Measurements from ENCODE around the gene PCSK5. TPM values are rescaled to one million over a fixed set of nuclear protein-coding genes. Genes with fewer than 3 reads are reported as not detected.

PCSK5 gene
- total RNA-seq, 2 donors from 2014 or later, result 2.5 to 3.5 TPM

- H3K36me3 Mint-ChIP-seq (ENCODE audit: low read depth), result peaks cover 2% of the 10 kb centered on the region
- H3K27ac ChIP-seq (ENCODE audit: low read depth, low read length), result peak overlapping the region; percentile 61
- H3K4me3 Mint-ChIP-seq, result no peak overlapping the region
- H3K9ac ChIP-seq (ENCODE audit: extremely low read depth, low read length, poor library complexity, severe bottlenecking), result no peak overlapping the region
- H3K9me3 ChIP-seq (ENCODE audit: control insufficient read depth, low read length), result no peaks in the 10 kb centered on the region
- peaks cover 20% of the 10 kb centered on the region for H3K9me3 Mint-ChIP-seq
- no peak for DNase-seq
- no peak overlapping the region for H3K4me3 ChIP-seq (ENCODE audit: low read length)
- 77 to 83% methylated on average over 1 to 2 of the region's 2 CpGs for WGBS, 2 experiments (ENCODE audit: insufficient coverage in 1 of 2, insufficient read length in 1 of 2)
- H3K4me1 ChIP-seq (ENCODE audit: control insufficient read depth, insufficient read depth, low read length), result no peaks in the 10 kb centered on the region
- no peak overlapping the region for H3K27ac Mint-ChIP-seq
- peaks cover 7% of the 10 kb centered on the region for H3K4me1 Mint-ChIP-seq
- peaks cover 26% of the 10 kb centered on the region for H3K27me3 Mint-ChIP-seq (ENCODE audit: insufficient read depth)
- TF ChIP-seq, protein P1, sequence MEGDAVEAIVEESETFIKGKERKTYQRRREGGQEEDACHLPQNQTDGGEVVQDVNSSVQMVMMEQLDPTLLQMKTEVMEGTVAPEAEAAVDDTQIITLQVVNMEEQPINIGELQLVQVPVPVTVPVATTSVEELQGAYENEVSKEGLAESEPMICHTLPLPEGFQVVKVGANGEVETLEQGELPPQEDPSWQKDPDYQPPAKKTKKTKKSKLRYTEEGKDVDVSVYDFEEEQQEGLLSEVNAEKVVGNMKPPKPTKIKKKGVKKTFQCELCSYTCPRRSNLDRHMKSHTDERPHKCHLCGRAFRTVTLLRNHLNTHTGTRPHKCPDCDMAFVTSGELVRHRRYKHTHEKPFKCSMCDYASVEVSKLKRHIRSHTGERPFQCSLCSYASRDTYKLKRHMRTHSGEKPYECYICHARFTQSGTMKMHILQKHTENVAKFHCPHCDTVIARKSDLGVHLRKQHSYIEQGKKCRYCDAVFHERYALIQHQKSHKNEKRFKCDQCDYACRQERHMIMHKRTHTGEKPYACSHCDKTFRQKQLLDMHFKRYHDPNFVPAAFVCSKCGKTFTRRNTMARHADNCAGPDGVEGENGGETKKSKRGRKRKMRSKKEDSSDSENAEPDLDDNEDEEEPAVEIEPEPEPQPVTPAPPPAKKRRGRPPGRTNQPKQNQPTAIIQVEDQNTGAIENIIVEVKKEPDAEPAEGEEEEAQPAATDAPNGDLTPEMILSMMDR (conservative IDR thresholded peaks at IDR 0.05), result no peak
- H3K36me3 ChIP-seq (ENCODE audit: control insufficient read depth, insufficient read depth, low read length), result no peaks in the 10 kb centered on the region
- peaks cover 4% of the 10 kb centered on the region for H3K27me3 ChIP-seq (ENCODE audit: control insufficient read depth, insufficient read depth, low read length, poor library complexity, severe bottlenecking)
Measured at GRCh38 chr9:75975071-75975470, 84.6 kb downstream of the PCSK5 start.

DNA sequence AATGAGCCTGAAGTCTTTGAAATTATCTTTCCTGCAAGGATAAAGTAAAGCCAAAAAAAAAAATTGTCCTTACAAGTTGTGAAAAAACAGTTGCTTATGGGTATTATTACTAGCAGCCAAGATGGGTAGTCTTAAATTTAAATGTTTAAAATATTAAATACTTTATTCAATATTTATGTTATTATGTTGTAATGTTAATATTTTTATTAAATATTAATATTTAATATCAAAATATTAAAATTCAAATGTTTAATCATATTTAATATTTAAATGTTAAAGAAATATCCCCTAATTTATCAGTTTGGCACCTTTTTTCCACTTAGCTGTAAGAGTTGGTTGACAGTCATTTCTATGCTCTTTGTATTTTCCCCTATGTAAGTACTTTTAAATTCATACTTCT is 86.1 kb downstream of the PCSK5 start:
- peaks cover 26% of the 10 kb centered on the region for H3K27me3 Mint-ChIP-seq (ENCODE audit: insufficient read depth)
- TF ChIP-seq, protein P1 (conservative IDR thresholded peaks at IDR 0.05), result no peak
- H3K4me3 Mint-ChIP-seq, result no peak overlapping the region
- H3K36me3 Mint-ChIP-seq (ENCODE audit: low read depth), result no peaks in the 10 kb centered on the region
- peaks cover 7% of the 10 kb centered on the region for H3K4me1 Mint-ChIP-seq
- H3K9ac ChIP-seq (ENCODE audit: extremely low read depth, low read length, poor library complexity, severe bottlenecking), result no peak overlapping the region
- no peaks in the 10 kb centered on the region for H3K4me1 ChIP-seq (ENCODE audit: control insufficient read depth, insufficient read depth, low read length)
- H3K27ac Mint-ChIP-seq, result no peak overlapping the region
- H3K36me3 ChIP-seq (ENCODE audit: control insufficient read depth, insufficient read depth, low read length), result no peaks in the 10 kb centered on the region
- peaks cover 4% of the 10 kb centered on the region for H3K27me3 ChIP-seq (ENCODE audit: control insufficient read depth, insufficient read depth, low read length, poor library complexity, severe bottlenecking)
- H3K9me3 Mint-ChIP-seq, result peaks cover 9% of the 10 kb centered on the region
- no peak overlapping the region for H3K4me3 ChIP-seq (ENCODE audit: low read length)
- no peak overlapping the region for H3K27ac ChIP-seq (ENCODE audit: low read depth, low read length)
- no peak for DNase-seq
- H3K9me3 ChIP-seq (ENCODE audit: control insufficient read depth, low read length), result no peaks in the 10 kb centered on the region

DNA sequence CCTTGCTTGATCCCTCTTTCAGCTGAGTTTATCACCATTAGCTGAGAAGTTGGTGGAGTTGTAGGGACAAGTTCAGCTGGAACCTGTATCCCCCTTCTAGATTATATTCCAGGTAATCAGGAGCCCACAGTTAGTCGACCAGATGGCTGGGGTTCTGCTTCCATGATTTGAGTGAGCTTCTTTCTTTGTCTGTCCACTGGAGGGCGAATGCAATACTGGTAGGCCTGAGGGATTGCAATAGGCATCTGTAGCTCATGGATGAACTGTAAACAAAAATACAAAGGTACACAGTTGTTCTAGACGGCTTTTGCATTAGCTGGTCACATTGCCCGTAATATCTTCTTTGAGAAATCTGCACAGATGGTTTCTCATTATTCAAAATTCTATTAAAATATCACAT is 88.9 kb downstream of the PCSK5 start:
- Mint-ChIP-seq H3K9me3 (no peaks in the 10 kb centered on the region), H3K27ac (no peak overlapping the region), H3K36me3 (ENCODE audit: low read depth) (no peaks in the 10 kb centered on the region), H3K4me1 (peaks cover 7% of the 10 kb centered on the region), H3K27me3 (ENCODE audit: insufficient read depth) (peaks cover 8% of the 10 kb centered on the region), H3K4me3 (no peak overlapping the region)
- WGBS, 2 experiments (ENCODE audit: insufficient coverage in 1 of 2, insufficient read length in 1 of 2), result 46 to 56% methylated on average over 2 to 4 of the region's 4 CpGs
- Histone ChIP-seq H3K27ac (ENCODE audit: low read depth, low read length) (no peak overlapping the region), H3K9me3 (ENCODE audit: control insufficient read depth, low read length) (no peaks in the 10 kb centered on the region), H3K27me3 (ENCODE audit: control insufficient read depth, insufficient read depth, low read length, poor library complexity, severe bottlenecking) (no peaks in the 10 kb centered on the region), H3K4me1 (ENCODE audit: control insufficient read depth, insufficient read depth, low read length) (no peaks in the 10 kb centered on the region), H3K9ac (ENCODE audit: extremely low read depth, low read length, poor library complexity, severe bottlenecking) (no peak overlapping the region), H3K4me3 (ENCODE audit: low read length) (no peak overlapping the region), H3K36me3 (ENCODE audit: control insufficient read depth, insufficient read depth, low read length) (no peaks in the 10 kb centered on the region)
- TF ChIP-seq, protein P1 (conservative IDR thresholded peaks at IDR 0.05), result peak; percentile 76
- peak; percentile 73 for DNase-seq

Measured in endodermal cell (in vitro differentiated cells).